Measurements from ENCODE around the gene PGBD1.

The PGBD1 gene

GRCh38 chr6:28281288-28282064, at the start of gene PGBD1:
Gene PGBD1 (plus strand): TSS chr6:28281572. CDS start chr6:28283814, 2,242 bp downstream.
- DNase-seq (ENCODE audit: low read depth) = peak; percentile 23

- DNase-seq (ENCODE audit: low read depth) = no peak
Observed at GRCh38 chr6:28232785-28233184, 48.6 kb upstream of the PGBD1 start.

- DNase-seq (ENCODE audit: low read depth) = no peak
Observed at GRCh38 chr6:28235912-28236452, 45.4 kb upstream of the PGBD1 start.

- no peak for DNase-seq (ENCODE audit: low read depth)
Observed at GRCh38 chr6:28239636-28240035, 41.7 kb upstream of the PGBD1 start.

- no peak for DNase-seq (ENCODE audit: low read depth)
Observed at GRCh38 chr6:28240471-28240870, 40.9 kb upstream of the PGBD1 start.

- DNase-seq (ENCODE audit: low read depth) = no peak
Observed at GRCh38 chr6:28243946-28244345, 37.4 kb upstream of the PGBD1 start.

GRCh38 chr6:28245206-28245941, 36.0 kb upstream of the PGBD1 start:
- no peak for DNase-seq (ENCODE audit: low read depth)

- no peak for DNase-seq (ENCODE audit: low read depth)
Observed at GRCh38 chr6:28248916-28249315, 32.5 kb upstream of the PGBD1 start.

- DNase-seq (ENCODE audit: low read depth) = no peak
Observed at GRCh38 chr6:28250747-28251146, 30.6 kb upstream of the PGBD1 start.

- peak; percentile 14 for DNase-seq (ENCODE audit: low read depth)
Observed at GRCh38 chr6:28251661-28252008, 29.7 kb upstream of the PGBD1 start.

- DNase-seq (ENCODE audit: low read depth) = peak; percentile 73
Observed at GRCh38 chr6:28252009-28252975, 29.1 kb upstream of the PGBD1 start, which contains the start of gene ZKSCAN4. Gene ZKSCAN4 (minus strand): TSS chr6:28252269. CDS start chr6:28251980, 289 bp downstream.

GRCh38 chr6:28254121-28254519, 27.3 kb upstream of the PGBD1 start:
- DNase-seq (ENCODE audit: low read depth) = no peak

- no peak for DNase-seq (ENCODE audit: low read depth)
Observed at GRCh38 chr6:28257042-28257441, 24.3 kb upstream of the PGBD1 start.

GRCh38 chr6:28258877-28259777, 22.2 kb upstream of the PGBD1 start, which contains the start of gene NKAPL:
Gene NKAPL (plus strand): TSS chr6:28259297. CDS start chr6:28259372, 75 bp downstream.
- peak; percentile 42 for DNase-seq (ENCODE audit: low read depth)

GRCh38 chr6:28263922-28264321, 17.4 kb upstream of the PGBD1 start:
- DNase-seq (ENCODE audit: low read depth) = no peak

- no peak for DNase-seq (ENCODE audit: low read depth)
Observed at GRCh38 chr6:28264834-28265401, 16.5 kb upstream of the PGBD1 start.

GRCh38 chr6:28266563-28266961, 14.8 kb upstream of the PGBD1 start:
- no peak for DNase-seq (ENCODE audit: low read depth)

GRCh38 chr6:28266962-28267694, 14.2 kb upstream of the PGBD1 start, which contains the start of gene ZSCAN26:
Gene ZSCAN26 (plus strand): TSS chr6:28267143. CDS start chr6:28271920, 4,777 bp downstream.
- DNase-seq (ENCODE audit: low read depth) = peak; percentile 79

GRCh38 chr6:28267695-28268059, 13.7 kb upstream of the PGBD1 start:
- DNase-seq (ENCODE audit: low read depth) = no peak

- no peak for DNase-seq (ENCODE audit: low read depth)
Observed at GRCh38 chr6:28269492-28269891, 11.9 kb upstream of the PGBD1 start.

All from activated T-cell treated with anti-CD3 and anti-CD28 coated beads for 1 hour (primary cell).